Activated naive CD8-positive, alpha-beta T cell treated with anti-CD3 and anti-CD28 coated beads, Interleukin-2, amount 50 U/mL, for 24 hours (primary cell): ENCODE data around the gene POM121C.
"Not testable (repeated sequence)": the region's sequence is repeated elsewhere in the genome, so short reads cannot be mapped to it uniquely, and the experiment has no call there.

Source experiments
- ATAC-seq: fragments of 150-1000 bp; cut with Tn5 transposase; one replicate; pipeline ENCODE4 v1.10.0; 2021
- DNase-seq: peaks from one replicate; pipeline ENCODE4 v3.0.0; 2021
- H3K27ac Mint-ChIP-seq: one replicate; pipeline ENCODE4 v1.8.0; 2021; ENCODE audit warnings: mild to moderate bottlenecking, mixed read lengths
- H3K27me3 Mint-ChIP-seq: one replicate; pipeline ENCODE4 v1.8.0; 2021; ENCODE audit warnings: mixed read lengths
- H3K36me3 Mint-ChIP-seq: one replicate; pipeline ENCODE4 v1.8.0; 2021; ENCODE audit warnings: low read depth, mixed read lengths
- H3K4me1 Mint-ChIP-seq: one replicate; pipeline ENCODE4 v1.8.0; 2021; ENCODE audit warnings: mixed read lengths
- H3K4me3 Mint-ChIP-seq: one replicate; pipeline ENCODE4 v1.8.0; 2021; ENCODE audit warnings: mild to moderate bottlenecking, moderate library complexity, mixed read lengths
- H3K9me3 Mint-ChIP-seq: one replicate; pipeline ENCODE4 v1.8.0; 2021; ENCODE audit warnings: mixed read lengths

Gene POM121C

DNA sequence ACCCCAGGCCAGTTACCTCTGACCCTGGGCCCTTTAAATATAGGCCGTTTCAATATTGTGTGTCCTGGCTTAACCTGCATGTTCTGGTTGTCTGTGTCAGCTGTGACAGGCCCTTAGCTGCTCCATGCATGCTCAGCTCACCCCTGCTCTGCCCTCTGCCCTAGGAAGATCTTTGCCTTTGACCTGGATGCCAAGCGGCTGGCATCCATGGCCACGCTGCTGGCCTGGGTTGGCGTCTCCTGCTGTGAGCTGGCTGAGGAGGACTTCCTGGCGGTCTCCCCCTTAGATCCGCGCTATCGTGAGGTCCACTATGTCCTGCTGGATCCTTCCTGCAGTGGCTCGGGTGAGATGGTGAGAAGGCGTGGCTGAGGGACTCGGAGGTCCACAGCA, 70.7 kb downstream of the POM121C start:
- H3K27ac Mint-ChIP-seq, H3K4me1 Mint-ChIP-seq, DNase-seq, H3K4me3 Mint-ChIP-seq, H3K9me3 Mint-ChIP-seq, H3K27me3 Mint-ChIP-seq, H3K36me3 Mint-ChIP-seq, ATAC-seq: not testable (repeated sequence)

DNA sequence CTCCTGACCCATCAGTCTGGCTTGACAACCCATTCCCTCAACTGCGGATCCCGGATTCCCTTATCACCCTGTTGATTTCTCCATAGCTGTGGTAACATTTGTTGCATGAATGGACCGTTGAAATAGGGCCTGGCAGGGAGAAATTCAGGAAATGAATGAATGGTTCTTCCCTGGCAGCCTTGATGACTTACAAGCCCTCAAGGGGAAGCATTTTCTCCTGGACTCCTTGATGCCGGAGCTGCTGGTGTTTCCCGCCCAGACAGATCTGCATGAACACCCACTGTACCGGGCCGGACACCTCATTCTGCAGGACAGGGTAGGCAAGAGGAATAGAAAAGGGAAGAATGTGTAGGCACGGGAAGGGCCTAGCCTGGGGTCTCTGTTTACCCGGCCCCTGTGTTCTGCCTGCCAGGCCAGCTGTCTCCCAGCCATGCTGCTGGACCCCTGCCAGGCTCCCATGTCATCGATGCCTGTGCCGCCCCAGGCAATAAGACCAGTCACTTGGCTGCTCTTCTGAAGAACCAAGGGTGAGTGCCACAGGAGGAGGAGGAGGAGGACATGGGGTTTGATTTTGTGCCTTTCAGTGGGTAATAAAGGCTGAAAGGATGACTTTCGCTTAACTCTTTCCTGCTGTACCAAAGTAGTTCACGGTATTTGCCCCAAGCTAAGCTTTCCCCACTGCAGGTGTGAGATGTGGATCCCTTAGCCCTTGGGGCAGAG, 71.2 kb downstream of the POM121C start:
- H3K36me3 Mint-ChIP-seq, H3K27me3 Mint-ChIP-seq, ATAC-seq, H3K4me1 Mint-ChIP-seq, H3K4me3 Mint-ChIP-seq, H3K27ac Mint-ChIP-seq, DNase-seq, H3K9me3 Mint-ChIP-seq: not testable (repeated sequence)

DNA sequence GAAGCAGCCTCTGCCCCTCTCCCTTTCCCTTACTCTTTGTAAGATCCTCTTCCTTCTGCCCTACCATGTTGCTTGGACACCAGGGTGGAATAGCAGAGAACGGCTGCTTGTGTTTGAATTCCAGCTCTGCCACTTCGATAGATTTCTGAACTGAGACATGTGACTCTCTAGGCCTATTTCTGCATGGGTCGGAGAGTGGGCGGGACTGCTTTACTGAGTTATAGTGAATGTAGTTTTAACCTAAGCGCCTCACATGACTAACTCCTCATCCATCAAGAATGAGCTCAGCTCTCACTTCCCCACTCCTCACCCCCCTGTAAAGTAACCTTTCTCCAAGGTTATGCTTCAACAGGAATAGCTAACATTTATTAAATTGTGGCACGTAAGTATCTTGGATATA, 71.9 kb downstream of the POM121C start:
- not testable (repeated sequence) for DNase-seq, H3K4me3 Mint-ChIP-seq, H3K4me1 Mint-ChIP-seq, H3K9me3 Mint-ChIP-seq, H3K27me3 Mint-ChIP-seq, ATAC-seq, H3K27ac Mint-ChIP-seq, H3K36me3 Mint-ChIP-seq

DNA sequence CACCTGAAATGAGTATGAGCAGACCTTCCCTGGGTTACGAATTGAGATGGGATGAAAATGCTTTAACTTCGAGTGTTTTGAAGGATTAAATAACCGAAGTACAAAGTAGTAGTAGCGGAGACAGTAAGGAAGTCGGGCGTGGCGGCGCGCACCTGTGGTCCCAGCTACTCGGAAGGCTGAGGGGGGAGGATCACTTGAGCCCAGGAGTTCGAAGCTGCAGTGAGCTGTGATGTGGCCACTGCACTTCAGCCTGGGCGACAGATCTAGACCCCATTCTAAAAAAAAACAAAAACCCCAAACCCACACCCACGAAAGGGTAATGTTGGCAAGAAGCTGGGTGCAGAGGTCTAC, 75.3 kb downstream of the POM121C start:
- not testable (repeated sequence) for H3K36me3 Mint-ChIP-seq, H3K9me3 Mint-ChIP-seq, H3K27ac Mint-ChIP-seq, H3K4me1 Mint-ChIP-seq, H3K27me3 Mint-ChIP-seq, H3K4me3 Mint-ChIP-seq, DNase-seq
- ATAC-seq = peak; percentile 0

DNA sequence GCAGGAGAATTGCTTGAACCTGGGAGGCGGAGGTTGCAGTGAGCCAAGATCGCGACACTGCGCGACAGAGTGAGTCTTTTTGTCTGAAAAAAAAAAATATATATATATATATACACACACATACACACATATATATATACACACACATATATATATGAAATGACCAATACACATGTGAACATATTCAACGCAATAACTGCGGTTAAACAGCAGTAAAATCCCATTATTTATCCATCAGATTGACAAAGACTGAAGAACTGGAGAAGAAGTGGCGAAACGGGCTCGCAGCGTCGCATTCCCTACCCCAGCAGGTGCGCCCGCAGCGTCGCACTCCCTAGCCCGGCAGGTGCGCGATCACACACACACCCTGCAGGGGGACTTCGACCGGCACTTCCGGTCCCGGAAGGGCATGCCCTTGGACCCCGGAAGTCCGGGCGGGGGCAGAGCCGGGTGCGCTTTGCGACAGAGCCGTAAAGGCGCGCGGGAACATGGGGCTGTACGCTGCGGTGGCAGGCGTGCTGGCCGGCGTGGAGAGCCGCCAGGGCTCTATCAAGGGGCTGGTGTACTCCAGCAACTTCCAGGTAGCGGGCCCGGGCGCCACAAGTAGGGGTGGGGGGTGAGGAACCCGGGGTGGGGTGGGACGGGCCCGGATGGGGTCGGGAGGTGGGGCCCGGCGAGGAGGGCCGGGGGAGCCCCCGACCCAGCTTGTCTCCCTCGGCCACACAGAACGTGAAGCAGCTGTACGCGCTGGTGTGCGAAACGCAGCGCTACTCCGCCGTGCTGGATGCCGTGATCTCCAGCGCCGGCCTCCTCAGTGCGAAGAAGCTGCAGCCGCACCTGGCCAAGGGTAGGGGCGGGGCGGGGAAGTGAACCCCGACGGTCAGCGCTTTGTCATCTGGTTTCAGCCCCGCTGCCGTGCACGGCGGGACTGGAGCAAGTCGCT, 75.9 kb downstream of the POM121C start:
- H3K36me3 Mint-ChIP-seq, H3K27ac Mint-ChIP-seq, DNase-seq, H3K9me3 Mint-ChIP-seq, H3K4me1 Mint-ChIP-seq, H3K27me3 Mint-ChIP-seq: not testable (repeated sequence)
- peak overlapping the region; percentile 45 for H3K4me3 Mint-ChIP-seq
- ATAC-seq = peak; percentile 93

DNA sequence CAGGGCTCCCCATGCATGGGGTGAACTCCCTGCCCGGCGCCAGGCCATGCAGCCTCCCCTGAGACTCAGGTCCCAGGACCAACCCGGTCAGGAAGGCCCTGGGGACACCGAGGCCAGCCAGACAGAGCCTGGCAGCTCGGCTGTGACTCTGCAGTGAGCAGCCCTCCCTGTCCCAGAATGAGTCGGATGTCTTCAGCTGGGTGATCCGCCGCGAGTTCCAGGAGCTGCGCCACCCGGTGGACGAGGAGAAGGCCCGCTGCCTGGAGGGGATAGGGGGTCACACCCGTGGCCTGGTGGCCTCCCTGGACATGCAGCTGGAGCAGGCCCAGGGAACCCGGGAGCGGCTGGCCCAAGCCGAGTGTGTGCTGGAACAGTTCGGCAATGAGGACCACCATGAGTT, 81.4 kb downstream of the POM121C start:
- not testable (repeated sequence) for H3K9me3 Mint-ChIP-seq, H3K4me1 Mint-ChIP-seq, H3K27ac Mint-ChIP-seq, DNase-seq, H3K27me3 Mint-ChIP-seq, H3K4me3 Mint-ChIP-seq, H3K36me3 Mint-ChIP-seq
- peak; percentile 28 for ATAC-seq

DNA sequence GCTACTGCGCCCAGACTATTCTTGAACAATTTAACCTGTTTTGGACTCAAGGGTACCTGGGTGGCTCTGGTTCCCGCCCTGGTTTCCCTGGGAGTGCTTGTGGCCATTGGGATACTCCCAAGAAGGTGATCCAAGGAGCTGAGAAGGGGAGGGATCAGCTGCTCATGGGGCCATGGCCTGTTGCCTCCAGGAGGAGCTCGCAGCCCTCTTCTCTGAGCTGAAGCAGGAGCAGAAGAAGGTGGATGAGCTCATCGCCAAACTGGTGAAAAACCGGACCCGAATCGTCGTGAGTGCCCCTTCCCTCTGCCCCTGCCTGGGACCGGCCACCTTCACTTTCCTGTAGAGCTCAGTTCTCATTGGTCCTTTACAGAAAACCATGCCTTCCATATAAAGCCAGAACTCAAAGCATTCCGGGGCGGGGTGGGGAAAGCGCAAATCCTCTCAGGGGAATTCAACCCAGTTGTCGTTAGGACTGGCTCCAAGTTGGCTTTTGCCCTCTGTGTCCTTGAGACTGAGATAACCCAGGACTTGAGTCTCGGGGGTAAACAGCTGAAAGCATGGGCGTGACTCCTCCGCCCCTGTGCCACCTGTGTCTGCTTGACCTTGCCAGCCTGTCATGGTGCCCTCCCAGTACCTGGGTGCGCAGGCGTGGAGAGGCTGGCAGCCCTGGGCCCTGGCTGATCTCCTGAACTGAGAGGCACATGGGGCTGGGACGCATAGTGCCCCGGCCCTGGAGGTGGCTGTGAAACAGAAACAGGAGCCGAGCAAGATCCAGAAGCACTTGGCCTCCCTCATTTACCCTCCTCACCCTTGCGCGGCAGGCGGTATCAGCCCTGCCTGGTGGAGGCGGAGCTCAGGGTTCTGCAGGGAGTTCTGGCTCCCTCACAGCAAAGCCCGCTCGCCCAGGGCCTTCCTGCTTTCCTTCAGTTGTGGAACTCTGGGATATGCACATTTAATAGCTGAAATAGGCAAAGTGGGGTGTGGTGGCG, 82.3 kb downstream of the POM121C start:
- not testable (repeated sequence) for DNase-seq, H3K36me3 Mint-ChIP-seq

DNA sequence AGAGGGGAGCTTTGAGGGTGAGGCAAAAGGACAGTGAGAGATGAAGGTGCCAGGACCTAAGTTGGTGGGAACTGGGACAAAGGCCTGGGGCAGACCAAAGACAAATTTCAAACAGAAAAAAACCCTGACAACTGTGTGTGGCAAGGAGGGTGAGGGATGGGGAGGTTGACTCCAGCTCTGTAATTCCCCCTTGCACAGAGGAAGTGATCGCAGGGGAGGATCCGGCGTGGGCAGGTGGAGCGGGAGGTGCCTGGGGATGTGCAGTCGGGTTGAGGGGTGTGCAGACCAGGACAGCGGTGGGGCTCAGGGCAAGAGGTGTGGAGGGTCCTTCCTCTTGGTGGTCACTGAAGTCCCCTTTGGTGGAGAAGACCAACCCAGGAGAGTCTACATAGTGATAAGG, 85.5 kb downstream of the POM121C start:
- H3K4me1 Mint-ChIP-seq, H3K4me3 Mint-ChIP-seq, H3K27ac Mint-ChIP-seq, H3K9me3 Mint-ChIP-seq, H3K27me3 Mint-ChIP-seq, ATAC-seq, DNase-seq, H3K36me3 Mint-ChIP-seq: not testable (repeated sequence)

More for the DNA sequence above, 82.3 kb downstream of the POM121C start:
- H3K4me3 Mint-ChIP-seq, H3K9me3 Mint-ChIP-seq, ATAC-seq, H3K27me3 Mint-ChIP-seq, H3K4me1 Mint-ChIP-seq, H3K27ac Mint-ChIP-seq: not testable (repeated sequence)

DNA sequence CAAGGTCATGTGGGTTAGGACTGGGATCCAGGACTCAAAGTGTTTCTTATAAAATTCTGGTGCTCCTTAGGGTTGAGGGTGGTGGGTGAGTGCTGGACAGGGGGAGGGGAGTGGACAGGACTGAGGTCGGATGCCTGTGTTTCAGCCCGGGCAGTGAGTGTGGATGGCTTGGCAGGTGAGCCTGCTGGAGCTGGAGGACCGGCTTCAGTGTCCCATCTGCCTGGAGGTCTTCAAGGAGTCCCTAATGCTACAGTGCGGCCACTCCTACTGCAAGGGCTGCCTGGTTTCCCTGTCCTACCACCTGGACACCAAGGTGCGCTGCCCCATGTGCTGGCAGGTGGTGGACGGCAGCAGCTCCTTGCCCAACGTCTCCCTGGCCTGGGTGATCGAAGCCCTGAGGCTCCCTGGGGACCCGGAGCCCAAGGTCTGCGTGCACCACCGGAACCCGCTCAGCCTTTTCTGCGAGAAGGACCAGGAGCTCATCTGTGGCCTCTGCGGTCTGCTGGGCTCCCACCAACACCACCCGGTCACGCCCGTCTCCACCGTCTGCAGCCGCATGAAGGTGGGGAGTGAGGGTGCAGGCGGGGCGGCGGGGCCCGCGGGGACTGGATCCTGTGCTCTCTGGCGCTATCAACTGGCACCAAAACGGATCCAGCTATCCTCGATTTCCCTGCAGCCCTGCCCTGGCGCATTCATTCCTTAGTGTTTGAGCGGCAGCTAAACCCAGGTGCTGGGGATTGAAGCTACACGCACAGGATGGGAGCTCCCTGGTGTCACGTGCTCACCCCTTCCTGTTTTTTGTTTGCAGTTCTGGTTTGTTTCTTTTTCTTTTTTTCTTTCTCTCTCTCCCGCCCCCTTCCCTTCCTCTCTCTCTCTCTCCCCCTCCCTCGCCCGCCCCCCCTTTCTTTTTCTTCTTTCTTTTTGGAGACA, 87.1 kb downstream of the POM121C start:
- H3K4me1 Mint-ChIP-seq, H3K9me3 Mint-ChIP-seq, H3K4me3 Mint-ChIP-seq, H3K36me3 Mint-ChIP-seq, H3K27me3 Mint-ChIP-seq, DNase-seq, H3K27ac Mint-ChIP-seq: not testable (repeated sequence)
- ATAC-seq = peak; percentile 52

DNA sequence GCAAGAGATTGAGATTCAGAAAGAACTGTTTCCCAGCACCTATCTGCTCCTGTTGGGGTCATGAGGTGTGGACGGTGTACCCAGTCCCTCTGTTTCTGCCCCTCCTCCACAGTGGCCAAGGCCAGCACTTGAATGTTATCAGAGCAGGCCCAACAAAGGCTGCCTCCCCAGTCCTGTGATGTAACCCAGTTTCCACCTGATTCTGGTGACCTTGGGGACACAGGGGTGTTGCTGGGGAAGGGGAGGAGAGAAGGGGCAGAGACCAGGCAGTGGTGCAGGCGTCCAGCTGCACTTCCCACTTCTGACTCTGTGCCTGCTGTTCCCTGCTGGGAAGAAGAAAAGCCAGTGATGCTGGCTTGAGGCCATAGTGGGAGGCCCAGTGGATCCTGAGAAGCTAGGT, 88.2 kb downstream of the POM121C start:
- DNase-seq, H3K4me3 Mint-ChIP-seq, H3K4me1 Mint-ChIP-seq, H3K27me3 Mint-ChIP-seq, H3K36me3 Mint-ChIP-seq, ATAC-seq, H3K9me3 Mint-ChIP-seq, H3K27ac Mint-ChIP-seq: not testable (repeated sequence)

DNA sequence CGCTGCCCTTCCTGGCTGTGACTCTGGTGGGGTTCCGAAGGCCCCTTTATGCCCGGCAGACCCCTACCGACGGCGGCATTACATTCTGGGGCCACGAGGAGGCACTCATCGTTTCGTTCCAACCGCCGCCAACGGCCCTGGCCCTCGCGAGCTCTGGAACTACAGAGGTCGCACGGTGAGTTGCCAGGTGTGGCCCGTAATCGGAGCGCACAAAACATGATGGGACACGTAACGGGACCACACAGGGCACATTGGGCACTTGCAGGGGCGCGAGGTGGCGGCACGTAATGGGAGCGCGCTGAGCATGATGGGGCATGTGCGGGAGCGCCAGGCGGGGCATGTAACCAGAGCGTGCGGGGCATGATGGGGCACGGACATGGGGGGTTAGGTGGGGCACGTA, 90.8 kb downstream of the POM121C start, which contains the start of gene TRIM73:
TRIM73 (plus strand) TSS at position 301 of the 400 bp plus-strand sequence. CDS start 3,305 bp downstream, outside the sequence.
- H3K36me3 Mint-ChIP-seq, H3K27ac Mint-ChIP-seq, H3K4me1 Mint-ChIP-seq, H3K4me3 Mint-ChIP-seq, ATAC-seq, H3K9me3 Mint-ChIP-seq, H3K27me3 Mint-ChIP-seq, DNase-seq: not testable (repeated sequence)

DNA sequence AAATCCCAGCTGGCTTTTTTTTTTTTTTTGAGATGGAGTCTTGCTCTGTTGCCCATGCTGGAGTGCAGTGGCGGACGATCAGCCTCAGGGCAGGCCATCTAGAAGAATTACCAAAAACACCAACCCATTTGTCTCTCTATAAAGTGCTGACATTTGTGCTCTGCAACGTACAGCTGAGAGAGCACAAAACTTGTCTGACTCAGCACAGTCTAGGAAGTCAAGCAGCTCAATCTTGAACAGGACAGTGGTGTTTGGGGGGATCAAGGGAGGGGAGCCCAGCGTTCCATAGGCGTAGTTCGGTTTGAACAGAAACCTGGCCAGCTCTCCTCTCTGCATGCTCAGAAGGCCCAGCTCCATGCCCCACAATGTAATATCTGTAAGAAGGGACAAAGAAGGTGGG, 92.9 kb downstream of the POM121C start:
- not testable (repeated sequence) for H3K4me1 Mint-ChIP-seq, H3K4me3 Mint-ChIP-seq, H3K36me3 Mint-ChIP-seq, H3K27ac Mint-ChIP-seq, H3K9me3 Mint-ChIP-seq, ATAC-seq, DNase-seq, H3K27me3 Mint-ChIP-seq

DNA sequence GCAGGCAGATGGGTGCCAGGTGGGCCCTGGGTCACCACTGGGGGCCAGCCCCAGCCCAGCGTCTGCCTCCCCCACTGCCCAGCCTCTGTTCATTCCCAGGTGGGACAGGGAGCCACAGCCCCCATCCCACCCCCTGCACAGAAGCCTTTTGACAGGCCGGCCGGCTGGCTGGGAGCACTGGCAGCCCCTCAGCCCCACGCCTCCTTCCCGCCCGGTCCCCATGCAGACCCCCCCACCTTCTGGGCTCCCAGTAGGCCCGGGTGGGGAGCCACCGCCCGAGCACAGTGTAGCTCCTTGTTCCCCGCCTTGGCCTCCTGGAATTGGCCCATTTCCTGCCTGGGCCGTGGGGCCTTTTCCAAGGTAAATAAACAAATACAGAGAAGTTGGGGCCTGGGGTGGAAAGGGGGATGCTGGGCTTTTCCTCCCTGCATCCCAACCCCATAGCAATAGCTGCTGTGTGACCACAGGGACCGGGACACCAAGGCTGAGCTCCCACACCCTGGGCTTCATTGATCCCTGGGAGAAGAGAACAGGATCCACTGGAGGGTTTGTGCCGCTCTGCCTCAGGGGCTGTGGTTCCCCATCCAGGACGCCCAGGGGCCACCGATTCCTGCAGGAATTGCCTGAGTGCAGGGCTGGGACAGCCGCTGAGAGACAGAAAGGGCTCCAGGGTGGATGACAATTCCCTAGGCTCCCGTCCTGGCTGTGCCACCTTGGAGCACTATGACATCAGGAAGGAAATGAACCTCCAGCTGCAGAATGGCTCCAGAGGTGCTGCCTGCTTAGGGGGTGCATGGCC, 111.4 kb downstream of the POM121C start:
- ATAC-seq = peak; percentile 46
- not testable (repeated sequence) for H3K9me3 Mint-ChIP-seq, H3K27me3 Mint-ChIP-seq, H3K27ac Mint-ChIP-seq, DNase-seq, H3K4me1 Mint-ChIP-seq, H3K36me3 Mint-ChIP-seq, H3K4me3 Mint-ChIP-seq
